ENCODE data around the gene ALDH7A1.

ALDH7A1 gene

GRCh38 chr5:126506079-126506478 is 88.9 kb downstream of the ALDH7A1 start:
- Histone ChIP-seq H3K9me3 (ENCODE audit: insufficient read depth, low read length) (no peaks in the 10 kb centered on the region), H3K27me3 (ENCODE audit: low read length) (no peaks in the 10 kb centered on the region), H3K9ac (ENCODE audit: low read length) (no peak overlapping the region), H2AFZ (ENCODE audit: low read depth, low read length, severe bottlenecking) (no peak overlapping the region), H3K27ac (ENCODE audit: low read depth, low read length) (no peak overlapping the region), H4K20me1 (ENCODE audit: low read depth, low read length) (no peaks in the 10 kb centered on the region), H3K9me2 (replicated peaks; ENCODE audit: insufficient read depth, low read length) (no peaks in the 10 kb centered on the region), H3K4me2 (ENCODE audit: low read depth, low read length, poor library complexity, severe bottlenecking) (no peak overlapping the region), H3F3A (ENCODE audit: insufficient read depth) (no peaks in the 10 kb centered on the region), H3K36me3 (ENCODE audit: low read length) (no peaks in the 10 kb centered on the region), H3K4me3 (ENCODE audit: insufficient read depth, low read length, poor library complexity, severe bottlenecking) (no peak overlapping the region), H3K79me2 (ENCODE audit: insufficient read depth, low read length) (no peaks in the 10 kb centered on the region)
- TF ChIP-seq CTCF (IDR thresholded peaks at IDR 0.05; ENCODE audit: insufficient read depth, low read length, poor library complexity, severe bottlenecking): no peak
- TF ChIP-seq EZH2phosphoT487 (conservative IDR thresholded peaks at IDR 0.05; ENCODE audit: low read length): no peak

- H3K27ac ChIP-seq (ENCODE audit: low read depth, low read length): no peak overlapping the region
- H3K9me2 ChIP-seq (replicated peaks; ENCODE audit: insufficient read depth, low read length): no peaks in the 10 kb centered on the region
- H3K9ac ChIP-seq (ENCODE audit: low read length): no peak overlapping the region
- H3K27me3 ChIP-seq (ENCODE audit: low read length): no peaks in the 10 kb centered on the region
- no peaks in the 10 kb centered on the region for H3K79me2 ChIP-seq (ENCODE audit: insufficient read depth, low read length)
- H3K9me3 ChIP-seq (ENCODE audit: insufficient read depth, low read length): no peaks in the 10 kb centered on the region
- H4K20me1 ChIP-seq (ENCODE audit: low read depth, low read length): no peaks in the 10 kb centered on the region
- TF ChIP-seq EZH2phosphoT487 (conservative IDR thresholded peaks at IDR 0.05; ENCODE audit: low read length) (no peak), CTCF (IDR thresholded peaks at IDR 0.05; ENCODE audit: insufficient read depth, low read length, poor library complexity, severe bottlenecking) (no peak)
- H3K4me3 ChIP-seq (ENCODE audit: insufficient read depth, low read length, poor library complexity, severe bottlenecking): no peak overlapping the region
- no peaks in the 10 kb centered on the region for H3K36me3 ChIP-seq (ENCODE audit: low read length)
- H3F3A ChIP-seq (ENCODE audit: insufficient read depth): no peaks in the 10 kb centered on the region
- H2AFZ ChIP-seq (ENCODE audit: low read depth, low read length, severe bottlenecking): no peak overlapping the region
- no peak overlapping the region for H3K4me2 ChIP-seq (ENCODE audit: low read depth, low read length, poor library complexity, severe bottlenecking)
Observed at GRCh38 chr5:126503602-126504104, 91.4 kb downstream of the ALDH7A1 start.

GRCh38 chr5:126501448-126501847 is 93.6 kb downstream of the ALDH7A1 start:
- TF ChIP-seq EZH2phosphoT487 (conservative IDR thresholded peaks at IDR 0.05; ENCODE audit: low read length): no peak
- no peak for TF ChIP-seq CTCF (IDR thresholded peaks at IDR 0.05; ENCODE audit: insufficient read depth, low read length, poor library complexity, severe bottlenecking)
- Histone ChIP-seq H3K79me2 (ENCODE audit: insufficient read depth, low read length) (no peaks in the 10 kb centered on the region), H3K36me3 (ENCODE audit: low read length) (no peaks in the 10 kb centered on the region), H3K9me3 (ENCODE audit: insufficient read depth, low read length) (no peaks in the 10 kb centered on the region), H2AFZ (ENCODE audit: low read depth, low read length, severe bottlenecking) (no peak overlapping the region), H3K9me2 (replicated peaks; ENCODE audit: insufficient read depth, low read length) (no peaks in the 10 kb centered on the region), H4K20me1 (ENCODE audit: low read depth, low read length) (no peaks in the 10 kb centered on the region), H3K4me3 (ENCODE audit: insufficient read depth, low read length, poor library complexity, severe bottlenecking) (no peak overlapping the region), H3K9ac (ENCODE audit: low read length) (no peak overlapping the region), H3K27me3 (ENCODE audit: low read length) (no peaks in the 10 kb centered on the region), H3K27ac (ENCODE audit: low read depth, low read length) (no peak overlapping the region), H3K4me2 (ENCODE audit: low read depth, low read length, poor library complexity, severe bottlenecking) (no peak overlapping the region), H3F3A (ENCODE audit: insufficient read depth) (no peaks in the 10 kb centered on the region)
